Measurements from ENCODE around the gene HAVCR2.

The HAVCR2 gene

DNA sequence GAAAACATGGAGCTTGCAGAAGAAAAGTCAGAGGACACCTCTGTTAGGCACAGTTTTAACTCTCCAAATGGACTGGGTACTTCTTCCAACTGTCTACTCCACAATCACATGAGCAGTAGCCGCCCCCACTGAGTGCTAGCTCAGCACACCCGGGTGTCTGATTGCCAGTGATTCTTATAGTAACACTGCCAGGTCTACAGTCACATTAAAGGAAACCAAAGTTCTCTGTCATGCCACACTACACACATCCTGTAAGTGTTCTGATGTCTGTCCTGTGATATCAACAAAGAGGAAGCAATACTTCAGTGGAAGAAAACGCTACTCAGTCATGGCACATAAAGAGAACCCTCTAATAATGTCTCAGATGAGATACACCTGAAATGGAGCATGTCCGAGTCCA is at the start of gene HAVCR2:
Gene HAVCR2 (minus strand): TSS at position 69 of the 400 bp plus-strand sequence. CDS start 61 bp downstream, at position 8.
- peak; percentile 8 for DNase-seq

DNA sequence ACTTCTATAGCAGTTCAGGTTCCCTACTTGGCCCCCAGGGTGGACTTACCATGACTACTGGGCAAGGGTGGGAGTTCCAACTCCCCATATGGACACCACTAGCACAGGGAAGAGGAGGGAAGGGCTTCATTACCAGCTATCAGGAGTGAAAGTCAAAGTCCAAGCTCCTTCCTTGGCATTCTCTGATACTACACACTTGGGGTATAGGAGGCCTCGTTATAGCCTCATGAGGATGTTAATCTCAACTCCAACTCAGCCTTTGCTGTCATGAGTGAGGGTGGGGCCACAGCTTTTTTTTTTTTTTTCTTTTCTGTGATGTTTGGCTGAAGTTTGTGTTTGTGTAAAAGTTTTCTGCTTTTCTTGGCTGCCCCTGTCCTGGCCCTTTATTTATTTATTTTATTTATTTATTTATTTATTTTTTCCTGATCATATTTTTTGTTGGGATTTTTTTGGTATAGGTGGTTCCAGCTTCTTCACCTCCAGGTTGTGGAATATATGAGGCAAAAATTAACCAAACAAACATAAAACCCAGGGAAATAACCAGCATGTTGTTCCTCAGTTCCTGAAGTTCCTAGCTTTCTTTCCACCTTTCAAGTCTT is 48.5 kb upstream of the HAVCR2 start:
- no peak for DNase-seq

DNA sequence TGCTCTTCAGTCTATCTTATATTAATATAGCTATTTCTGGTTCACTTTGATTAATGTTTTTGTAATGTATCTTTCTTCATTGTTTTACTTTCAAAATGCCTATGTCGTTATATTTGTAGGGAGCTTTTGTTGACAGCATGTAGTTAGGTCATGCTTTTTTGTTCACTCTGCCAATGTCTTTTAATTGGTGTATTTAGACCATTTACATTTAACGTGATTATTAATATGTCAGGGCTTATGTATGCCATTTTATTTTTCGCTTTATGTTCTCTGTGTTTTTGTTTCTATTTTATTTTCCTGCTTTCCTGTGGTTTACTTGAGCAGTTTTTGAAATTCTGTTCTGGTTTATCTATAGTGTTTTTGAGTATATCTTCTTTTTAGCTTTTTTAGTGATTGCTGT is 46.5 kb upstream of the HAVCR2 start:
- DNase-seq = no peak

GRCh38 chr5:157150995-157151394 is 42.2 kb upstream of the HAVCR2 start:
- DNase-seq = no peak

- DNase-seq = peak; percentile 65
Measured at GRCh38 chr5:157148734-157149615, 40.1 kb upstream of the HAVCR2 start.

- DNase-seq = peak; percentile 36
Measured at GRCh38 chr5:157143127-157143971, 34.5 kb upstream of the HAVCR2 start.

GRCh38 chr5:157142317-157143126 is 33.7 kb upstream of the HAVCR2 start, which contains the start of gene MED7:
MED7 (minus strand) TSS chr5:157142865; CDS start chr5:157139431, 3,434 bp downstream.
- DNase-seq = peak; percentile 88

DNA sequence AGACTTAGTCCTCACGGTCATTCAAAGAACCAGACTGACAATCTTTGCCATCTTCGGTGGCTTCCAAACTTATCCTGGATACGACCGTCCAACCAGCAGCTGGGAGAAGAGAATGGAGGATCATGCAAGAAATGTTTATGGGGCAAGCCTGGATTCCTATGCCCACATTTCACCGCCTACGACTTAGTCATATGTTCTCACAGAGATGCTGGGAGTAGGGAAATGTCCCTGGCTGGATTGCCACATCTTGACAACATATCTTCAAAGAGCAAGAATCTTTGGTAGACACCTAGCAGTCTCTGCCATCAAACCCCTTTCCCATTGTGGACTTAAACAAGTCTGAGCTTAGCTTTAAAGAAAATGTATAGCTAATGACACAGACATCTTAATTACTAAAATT is 28.8 kb upstream of the HAVCR2 start:
- DNase-seq = no peak

GRCh38 chr5:157132281-157132612 is 23.4 kb upstream of the HAVCR2 start:
- DNase-seq = no peak

- no peak for DNase-seq
Measured at GRCh38 chr5:157130925-157131324, 22.1 kb upstream of the HAVCR2 start.

- DNase-seq = no peak
Measured at GRCh38 chr5:157121709-157122108, 12.9 kb upstream of the HAVCR2 start.

DNA sequence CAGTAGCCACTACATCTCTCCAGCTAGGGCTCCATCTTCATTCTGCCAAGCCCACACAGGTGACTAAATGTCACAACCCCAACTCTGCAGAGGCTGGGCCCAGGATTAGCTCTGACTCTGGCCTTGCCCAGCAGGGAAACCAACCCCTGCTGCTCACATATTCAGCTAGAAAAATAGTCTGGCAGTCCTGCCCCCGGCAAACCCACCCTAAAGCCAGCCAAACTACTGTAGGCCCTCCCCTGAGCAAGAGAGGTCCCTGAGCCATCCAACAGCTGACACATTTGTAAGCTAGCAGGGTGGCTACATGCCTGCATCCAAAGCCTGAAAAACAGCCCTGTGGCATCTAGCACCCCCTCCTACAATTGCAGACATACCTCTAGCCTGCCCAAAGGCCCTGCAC is 11.3 kb upstream of the HAVCR2 start:
- DNase-seq = no peak

DNA sequence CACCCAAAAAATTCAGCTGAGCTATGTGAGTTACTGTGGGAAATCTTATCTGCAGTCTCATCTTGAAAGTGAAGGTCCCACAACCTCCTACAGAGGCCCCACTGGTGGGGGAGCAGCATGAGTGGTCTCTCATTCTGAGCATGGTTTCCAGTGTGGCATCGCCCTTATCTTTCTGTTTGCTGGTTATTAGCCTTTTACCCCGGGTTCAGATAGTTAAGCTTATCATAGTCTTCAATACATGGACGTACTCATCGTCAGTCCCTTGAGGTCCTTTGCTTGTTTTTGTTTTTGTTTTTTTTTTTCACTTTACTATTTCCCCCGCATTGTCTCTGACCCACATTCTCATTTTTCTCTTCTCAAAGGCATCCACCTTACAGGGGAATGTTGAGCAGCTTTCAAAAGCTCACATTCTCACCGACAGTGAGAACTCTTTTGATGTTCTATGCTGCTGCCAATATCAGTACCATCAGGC is 7.7 kb upstream of the HAVCR2 start:
- no peak for DNase-seq

GRCh38 chr5:157115502-157115901 is 6.7 kb upstream of the HAVCR2 start:
- DNase-seq = no peak

- no peak for DNase-seq
Measured at GRCh38 chr5:157115012-157115411, 6.2 kb upstream of the HAVCR2 start.

DNA sequence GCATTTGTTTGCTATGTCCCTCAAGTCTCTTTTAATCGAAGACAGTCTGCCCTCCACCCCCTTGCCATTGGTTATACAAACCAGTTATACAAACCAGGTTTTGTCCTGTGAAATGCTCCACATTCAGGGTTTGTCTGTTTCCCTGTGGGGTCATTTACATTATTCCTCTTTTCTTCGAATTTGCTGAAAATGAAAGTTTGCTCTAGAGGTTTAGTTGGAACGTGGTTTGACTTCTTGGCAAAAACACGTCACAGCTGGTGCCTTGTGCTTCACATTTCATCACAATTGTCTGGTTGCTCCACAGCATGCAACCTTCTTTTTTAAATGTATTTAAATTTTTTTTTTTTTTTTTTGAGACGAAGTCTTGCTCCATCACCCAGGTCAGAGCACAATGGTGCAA is 4.2 kb upstream of the HAVCR2 start:
- DNase-seq = no peak

- no peak for DNase-seq
Measured at GRCh38 chr5:157109744-157110143, 900 bp upstream of the HAVCR2 start.

GRCh38 chr5:157107508-157107907 is 1.3 kb downstream of the HAVCR2 start:
- no peak for DNase-seq

DNA sequence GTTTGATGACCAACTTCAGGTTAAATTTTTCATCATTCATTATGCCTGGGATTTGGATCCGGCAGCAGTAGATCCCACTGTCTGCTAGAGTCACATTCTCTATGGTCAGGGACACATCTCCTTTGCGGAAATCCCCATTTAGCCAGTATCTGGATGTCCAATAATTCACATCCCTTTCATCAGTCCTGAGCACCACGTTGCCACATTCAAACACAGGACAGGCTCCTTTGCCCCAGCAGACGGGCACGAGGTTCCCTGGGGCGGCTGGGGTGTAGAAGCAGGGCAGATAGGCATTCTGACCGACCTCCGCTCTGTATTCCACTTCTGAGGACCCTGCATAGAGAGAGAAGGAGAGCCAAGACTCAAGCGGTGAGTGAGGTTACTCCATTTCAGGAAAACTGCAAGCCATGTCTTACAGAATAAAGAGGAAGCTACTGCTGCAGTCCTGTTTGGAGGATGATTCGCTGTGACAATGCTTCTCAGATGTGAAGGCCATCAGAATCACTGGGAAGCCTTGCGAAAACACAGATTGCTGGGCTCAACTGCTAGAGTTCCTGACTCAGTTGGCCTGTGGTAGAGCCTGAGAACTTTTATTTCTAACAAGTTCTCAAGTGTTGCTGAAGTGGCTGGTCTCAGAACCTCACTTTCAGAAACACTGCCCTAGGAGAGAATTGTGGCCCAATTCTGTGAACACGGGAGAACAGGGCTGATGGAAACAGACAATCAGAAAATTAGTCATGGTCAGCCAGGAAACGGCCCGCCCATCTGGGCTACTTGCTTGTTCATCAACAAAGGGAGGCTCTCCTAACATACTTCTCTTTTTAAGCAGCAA is 2.0 kb downstream of the HAVCR2 start:
- no peak for DNase-seq

DNA sequence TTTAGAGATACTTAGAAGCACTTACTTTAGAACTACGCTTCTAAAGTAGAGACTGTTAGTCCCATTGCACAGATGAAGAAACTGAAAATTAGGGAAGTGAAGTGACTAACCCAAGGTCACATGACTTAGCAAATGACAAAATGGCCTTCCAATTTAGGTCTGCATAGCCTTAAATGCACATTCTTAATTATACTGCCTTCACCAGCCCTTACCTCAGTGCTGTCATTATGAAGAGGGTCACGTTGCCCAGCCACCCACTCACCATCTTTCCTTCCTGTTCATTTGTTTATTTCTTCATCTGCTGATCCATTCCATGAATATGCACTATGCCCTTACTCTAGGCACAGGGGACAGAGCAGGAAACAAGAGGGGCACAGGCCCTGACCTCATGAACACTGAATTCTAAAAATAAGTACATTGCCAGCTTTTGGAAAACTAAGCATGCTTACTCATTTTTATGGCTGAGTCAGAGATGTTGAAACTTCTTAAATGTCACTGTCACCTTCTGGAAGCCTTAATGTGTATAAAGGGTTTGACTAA is 8.6 kb downstream of the HAVCR2 start:
- no peak for DNase-seq

GRCh38 chr5:157088342-157088990 is 20.4 kb downstream of the HAVCR2 start:
- no peak for DNase-seq
